NCI-H1436 (cell line): Measurements from ENCODE around the gene SOD2.
"Not testable (repeated sequence)": the region's sequence is repeated elsewhere in the genome, so short reads cannot be mapped to it uniquely, and the experiment has no call there.

ENCODE experiments used
- DNase-seq: peaks from one replicate; lab custom pipeline; 2025; lab: John Stamatoyannopoulos, UW

SOD2 gene

GRCh38 chr6:159716247-159717096, 23.4 kb upstream of the SOD2 start:
- DNase-seq = no peak

- no peak for DNase-seq
Observed at GRCh38 chr6:159715605-159716004, 22.6 kb upstream of the SOD2 start.

- DNase-seq = no peak
Observed at GRCh38 chr6:159715166-159715565, 22.1 kb upstream of the SOD2 start.

- DNase-seq = no peak
Observed at GRCh38 chr6:159714404-159714803, 21.4 kb upstream of the SOD2 start.

GRCh38 chr6:159713984-159714383, 20.9 kb upstream of the SOD2 start:
- DNase-seq = no peak

GRCh38 chr6:159712389-159712788, 19.3 kb upstream of the SOD2 start:
- DNase-seq = not testable (repeated sequence)

- not testable (repeated sequence) for DNase-seq
Observed at GRCh38 chr6:159710603-159711002, 17.6 kb upstream of the SOD2 start.

- DNase-seq = no peak
Observed at GRCh38 chr6:159701413-159701999, 8.5 kb upstream of the SOD2 start.

GRCh38 chr6:159700970-159701369, 7.9 kb upstream of the SOD2 start:
- no peak for DNase-seq

- no peak for DNase-seq
Observed at GRCh38 chr6:159695984-159696383, 2.9 kb upstream of the SOD2 start.

GRCh38 chr6:159693894-159694545, 979 bp upstream of the SOD2 start:
- no peak for DNase-seq

GRCh38 chr6:159692303-159693127, 526 bp downstream of the SOD2 start:
- DNase-seq = peak; percentile 30

- no peak for DNase-seq
Observed at GRCh38 chr6:159691963-159692287, 1.1 kb downstream of the SOD2 start.

GRCh38 chr6:159691133-159691962, 1.7 kb downstream of the SOD2 start:
- peak; percentile 17 for DNase-seq

GRCh38 chr6:159690135-159690534, 2.9 kb downstream of the SOD2 start:
- DNase-seq = not testable (repeated sequence)

- no peak for DNase-seq
Observed at GRCh38 chr6:159689001-159689400, 4.0 kb downstream of the SOD2 start.

- DNase-seq = no peak
Observed at GRCh38 chr6:159688266-159688905, 4.7 kb downstream of the SOD2 start.

- no peak for DNase-seq
Observed at GRCh38 chr6:159687341-159687740, 5.7 kb downstream of the SOD2 start.

- no peak for DNase-seq
Observed at GRCh38 chr6:159686703-159687102, 6.3 kb downstream of the SOD2 start.

GRCh38 chr6:159686040-159686439, 7.0 kb downstream of the SOD2 start:
- no peak for DNase-seq

GRCh38 chr6:159684013-159684304, 9.1 kb downstream of the SOD2 start:
- DNase-seq = no peak
